ENCODE measurements around the gene TTLL3. TPM values are rescaled to one million over a fixed set of nuclear protein-coding genes. Genes with fewer than 3 reads are reported as not detected.

Gene TTLL3
- total RNA-seq, 1 donor = 34.3 TPM

DNA sequence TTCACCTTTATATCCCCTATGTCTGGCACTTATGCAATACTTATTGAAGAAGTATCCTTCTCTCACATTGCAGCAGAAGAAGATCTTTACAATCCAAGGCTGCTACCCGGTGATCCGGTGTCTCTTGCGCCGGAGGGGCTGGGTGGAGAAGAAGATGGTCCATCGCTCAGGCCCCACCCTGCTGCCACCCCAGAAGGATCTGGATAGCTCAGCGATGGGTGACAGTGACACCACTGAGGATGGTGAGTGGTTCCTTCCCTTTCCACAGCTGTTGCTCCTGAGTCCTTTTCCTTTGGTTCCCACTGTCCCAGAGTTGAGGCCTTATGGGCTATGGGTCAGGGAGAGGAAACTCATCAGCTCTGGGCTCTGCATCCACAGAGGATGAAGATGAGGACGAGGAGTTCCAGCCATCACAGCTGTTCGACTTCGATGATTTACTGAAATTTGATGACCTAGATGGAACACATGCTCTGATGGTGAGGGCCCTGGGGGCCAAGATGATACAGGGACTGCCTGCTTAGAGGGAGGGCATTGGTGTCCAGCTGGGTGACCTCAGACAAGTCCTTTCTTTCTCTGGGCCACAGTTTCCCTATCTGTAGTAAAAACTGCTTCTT lies 2.9 kb downstream of the TTLL3 start:
- TF ChIP-seq, protein P1, sequence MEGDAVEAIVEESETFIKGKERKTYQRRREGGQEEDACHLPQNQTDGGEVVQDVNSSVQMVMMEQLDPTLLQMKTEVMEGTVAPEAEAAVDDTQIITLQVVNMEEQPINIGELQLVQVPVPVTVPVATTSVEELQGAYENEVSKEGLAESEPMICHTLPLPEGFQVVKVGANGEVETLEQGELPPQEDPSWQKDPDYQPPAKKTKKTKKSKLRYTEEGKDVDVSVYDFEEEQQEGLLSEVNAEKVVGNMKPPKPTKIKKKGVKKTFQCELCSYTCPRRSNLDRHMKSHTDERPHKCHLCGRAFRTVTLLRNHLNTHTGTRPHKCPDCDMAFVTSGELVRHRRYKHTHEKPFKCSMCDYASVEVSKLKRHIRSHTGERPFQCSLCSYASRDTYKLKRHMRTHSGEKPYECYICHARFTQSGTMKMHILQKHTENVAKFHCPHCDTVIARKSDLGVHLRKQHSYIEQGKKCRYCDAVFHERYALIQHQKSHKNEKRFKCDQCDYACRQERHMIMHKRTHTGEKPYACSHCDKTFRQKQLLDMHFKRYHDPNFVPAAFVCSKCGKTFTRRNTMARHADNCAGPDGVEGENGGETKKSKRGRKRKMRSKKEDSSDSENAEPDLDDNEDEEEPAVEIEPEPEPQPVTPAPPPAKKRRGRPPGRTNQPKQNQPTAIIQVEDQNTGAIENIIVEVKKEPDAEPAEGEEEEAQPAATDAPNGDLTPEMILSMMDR (IDR thresholded peaks at IDR 0.05; ENCODE audit: insufficient read depth, low read length) = no peak
- DNase-seq (ENCODE audit: low read depth) = no peak
- no peak overlapping the region for H3K4me3 ChIP-seq (ENCODE audit: low read depth, low read length)

DNA sequence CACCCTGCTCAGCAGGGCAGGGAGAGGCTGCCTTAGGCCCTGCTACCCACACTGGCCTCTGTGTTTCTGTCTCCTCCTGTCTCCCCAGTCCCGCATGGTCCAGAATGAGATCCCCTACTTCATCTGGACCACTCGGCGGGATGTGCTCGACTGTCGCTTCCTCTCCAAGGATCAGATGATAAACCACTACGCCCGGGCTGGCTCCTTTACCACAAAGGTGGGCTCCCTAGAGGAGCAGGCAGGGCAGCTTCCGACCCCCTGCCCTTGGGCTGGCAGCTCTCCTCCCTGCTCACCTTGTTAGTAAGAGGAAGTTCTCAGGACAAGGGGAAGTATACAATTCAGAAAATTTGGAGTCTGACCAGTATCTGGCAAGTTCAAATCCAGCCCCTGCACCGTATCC lies 5.9 kb downstream of the TTLL3 start:
- TF ChIP-seq, protein P1 (IDR thresholded peaks at IDR 0.05; ENCODE audit: insufficient read depth, low read length) = no peak
- no peak for DNase-seq (ENCODE audit: low read depth)
- H3K4me3 ChIP-seq (ENCODE audit: low read depth, low read length) = no peak overlapping the region

DNA sequence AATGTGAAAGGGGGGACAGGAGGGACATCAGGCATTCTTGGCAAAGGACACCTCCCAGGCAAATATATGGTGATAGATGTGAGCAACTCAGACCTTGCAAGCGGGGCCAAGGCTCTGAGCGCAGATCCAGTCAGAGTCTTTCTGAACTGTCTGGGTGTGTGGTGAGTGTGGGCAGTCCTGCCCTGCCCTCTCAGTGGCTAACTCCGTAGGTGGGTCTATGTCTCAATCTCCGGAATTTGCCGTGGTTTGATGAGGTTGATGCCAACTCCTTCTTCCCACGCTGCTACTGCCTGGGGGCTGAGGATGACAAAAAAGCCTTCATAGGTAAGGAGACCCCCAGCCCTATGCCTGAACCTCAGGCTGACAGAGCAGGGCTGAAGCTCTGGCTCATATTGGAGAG lies 7.4 kb downstream of the TTLL3 start:
- no peak for DNase-seq (ENCODE audit: low read depth)
- TF ChIP-seq, protein P1 (IDR thresholded peaks at IDR 0.05; ENCODE audit: insufficient read depth, low read length) = no peak
- H3K4me3 ChIP-seq (ENCODE audit: low read depth, low read length) = no peak overlapping the region

DNA sequence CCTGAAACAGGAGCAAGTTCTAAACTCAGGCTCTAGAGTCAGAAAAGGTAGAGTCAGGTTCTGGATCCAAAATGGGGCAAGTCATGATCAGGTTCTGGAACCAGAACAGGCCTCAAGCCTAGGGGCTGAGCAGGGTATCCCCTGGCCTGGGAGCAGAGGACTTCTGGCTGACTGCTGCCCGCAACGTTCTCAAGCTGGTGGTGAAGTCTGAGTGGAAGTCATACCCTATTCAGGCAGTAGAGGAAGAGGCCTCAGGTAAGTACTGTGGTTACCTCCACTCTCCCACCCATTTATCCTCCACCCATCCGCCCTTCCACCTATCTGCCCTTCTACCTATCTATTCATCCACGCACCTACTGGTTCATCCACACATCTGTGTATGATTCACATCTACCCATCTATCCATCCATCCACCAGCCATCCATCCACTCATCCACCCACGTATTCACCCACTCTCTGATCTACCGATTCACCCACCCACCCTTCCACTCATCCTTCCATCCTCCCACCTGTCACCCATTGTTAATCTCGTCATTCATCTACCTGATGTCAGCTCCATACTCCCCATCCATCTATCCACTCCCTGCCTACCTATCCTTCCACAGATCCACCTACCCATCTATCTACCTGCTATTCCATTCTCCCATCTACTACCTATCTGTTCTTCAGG lies 8.7 kb downstream of the TTLL3 start:
- TF ChIP-seq, protein P1 (IDR thresholded peaks at IDR 0.05; ENCODE audit: insufficient read depth, low read length) = no peak
- no peak overlapping the region for H3K4me3 ChIP-seq (ENCODE audit: low read depth, low read length)
- no peak for DNase-seq (ENCODE audit: low read depth)

DNA sequence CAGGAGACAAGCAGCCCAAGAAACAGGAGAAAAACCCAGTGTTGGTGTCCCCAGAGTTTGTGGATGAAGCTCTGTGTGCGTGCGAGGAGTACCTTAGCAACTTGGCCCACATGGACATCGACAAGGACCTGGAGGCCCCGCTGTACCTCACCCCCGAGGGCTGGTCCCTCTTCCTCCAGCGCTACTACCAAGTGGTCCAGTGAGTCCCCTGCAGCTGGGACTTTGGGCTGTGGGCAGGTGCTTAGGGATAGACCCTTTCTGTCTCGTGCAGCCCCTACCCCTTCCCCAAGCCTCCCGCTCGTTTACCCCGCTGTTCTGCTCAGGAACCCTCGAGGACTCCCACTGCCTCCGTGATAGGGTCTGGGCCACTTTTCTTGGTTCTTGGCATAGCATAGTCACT lies 10.5 kb downstream of the TTLL3 start:
- TF ChIP-seq, protein P1 (IDR thresholded peaks at IDR 0.05; ENCODE audit: insufficient read depth, low read length) = no peak
- DNase-seq (ENCODE audit: low read depth) = no peak
- no peak overlapping the region for H3K4me3 ChIP-seq (ENCODE audit: low read depth, low read length)

DNA sequence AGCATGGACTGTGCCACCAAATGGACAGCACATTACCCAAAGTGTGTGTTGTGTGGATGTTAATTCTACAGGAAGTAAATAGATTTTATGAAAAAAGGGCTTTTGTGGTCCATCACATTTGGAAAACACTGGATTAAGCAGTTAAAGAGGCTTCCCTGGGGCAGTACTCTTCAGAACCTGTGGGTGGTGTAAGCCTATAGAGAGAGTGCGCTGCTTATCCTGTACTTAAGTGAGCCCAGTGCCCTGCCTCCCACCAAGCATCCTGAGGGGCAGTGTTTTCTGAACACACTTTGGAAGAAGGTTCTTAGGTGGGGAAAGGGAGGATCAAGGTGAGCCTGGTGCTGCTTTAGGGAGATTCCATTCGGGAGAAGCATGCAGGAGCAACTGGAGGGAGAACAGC lies 10.9 kb downstream of the TTLL3 start:
- no peak overlapping the region for H3K4me3 ChIP-seq (ENCODE audit: low read depth, low read length)
- no peak for DNase-seq (ENCODE audit: low read depth)

More for the DNA sequence above, 10.9 kb downstream of the TTLL3 start:
- TF ChIP-seq, protein P1 (IDR thresholded peaks at IDR 0.05; ENCODE audit: insufficient read depth, low read length) = peak; percentile 29
